ENCODE results near the gene LCP2.

LCP2 gene

DNA sequence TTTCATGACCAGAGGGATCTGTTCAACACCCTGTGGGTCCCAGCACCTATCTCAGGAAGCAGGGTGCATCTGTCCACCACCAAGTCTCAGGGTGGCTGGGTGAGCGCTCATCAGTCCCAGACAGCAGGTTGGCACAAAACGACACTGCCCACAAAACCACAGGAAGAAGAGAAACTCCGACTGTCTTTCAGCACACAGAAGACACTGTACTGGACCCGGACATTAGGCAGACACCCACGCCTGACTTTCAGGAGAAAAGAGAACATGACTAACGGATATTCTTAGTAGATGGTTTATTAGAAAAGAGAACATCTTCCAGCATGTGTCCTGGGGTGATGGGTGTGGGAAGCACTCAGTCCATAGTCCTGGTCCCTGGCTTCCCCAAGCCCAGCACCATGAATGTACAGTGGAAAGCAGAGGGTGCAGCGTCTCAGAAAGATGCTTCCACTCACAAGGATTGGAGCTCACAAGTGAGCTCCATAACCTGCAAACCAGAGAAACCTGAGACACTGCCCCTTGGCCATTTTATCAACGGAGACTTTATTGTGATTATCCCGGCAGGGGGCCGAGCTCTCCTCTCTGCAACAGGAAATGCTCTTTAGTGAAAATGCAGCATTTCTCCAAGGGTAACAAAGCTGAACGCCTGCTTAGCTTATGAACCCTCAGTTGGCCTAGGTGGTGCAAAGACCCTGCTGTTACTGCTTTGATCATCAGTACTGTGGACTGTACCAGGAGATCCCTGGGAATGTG, 35.8 kb upstream of the LCP2 start:
- TF ChIP-seq, protein P1, sequence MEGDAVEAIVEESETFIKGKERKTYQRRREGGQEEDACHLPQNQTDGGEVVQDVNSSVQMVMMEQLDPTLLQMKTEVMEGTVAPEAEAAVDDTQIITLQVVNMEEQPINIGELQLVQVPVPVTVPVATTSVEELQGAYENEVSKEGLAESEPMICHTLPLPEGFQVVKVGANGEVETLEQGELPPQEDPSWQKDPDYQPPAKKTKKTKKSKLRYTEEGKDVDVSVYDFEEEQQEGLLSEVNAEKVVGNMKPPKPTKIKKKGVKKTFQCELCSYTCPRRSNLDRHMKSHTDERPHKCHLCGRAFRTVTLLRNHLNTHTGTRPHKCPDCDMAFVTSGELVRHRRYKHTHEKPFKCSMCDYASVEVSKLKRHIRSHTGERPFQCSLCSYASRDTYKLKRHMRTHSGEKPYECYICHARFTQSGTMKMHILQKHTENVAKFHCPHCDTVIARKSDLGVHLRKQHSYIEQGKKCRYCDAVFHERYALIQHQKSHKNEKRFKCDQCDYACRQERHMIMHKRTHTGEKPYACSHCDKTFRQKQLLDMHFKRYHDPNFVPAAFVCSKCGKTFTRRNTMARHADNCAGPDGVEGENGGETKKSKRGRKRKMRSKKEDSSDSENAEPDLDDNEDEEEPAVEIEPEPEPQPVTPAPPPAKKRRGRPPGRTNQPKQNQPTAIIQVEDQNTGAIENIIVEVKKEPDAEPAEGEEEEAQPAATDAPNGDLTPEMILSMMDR (IDR thresholded peaks at IDR 0.05; ENCODE audit: low read depth, low read length): no peak
- no peak for DNase-seq (ENCODE audit: low read depth in 2 of 2)
- no peak overlapping the region for H3K4me3 ChIP-seq (replicated peaks in 1 of 2; ENCODE audit: low read depth in 2 of 2, low read length in 2 of 2)

DNA sequence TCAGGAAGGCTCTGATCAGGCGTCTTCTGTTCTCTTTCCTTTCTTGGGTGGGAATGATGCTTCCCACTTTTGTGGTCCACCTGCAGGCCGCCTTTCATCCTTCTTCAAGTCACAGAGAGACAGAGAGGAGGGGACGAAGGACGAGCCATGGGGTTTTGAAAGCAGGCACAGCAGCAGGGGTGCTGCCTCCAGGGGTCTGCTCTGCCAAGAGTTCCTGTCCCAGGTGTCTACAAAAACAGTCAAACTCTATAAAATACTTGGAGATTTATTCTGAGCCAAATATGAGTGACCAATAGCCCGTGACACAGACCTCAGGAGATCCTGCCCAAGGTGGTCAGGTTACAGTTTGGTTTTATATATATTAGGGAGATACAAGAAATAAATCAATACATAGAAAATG, 34.5 kb upstream of the LCP2 start:
- no peak for DNase-seq (ENCODE audit: low read depth in 2 of 2)
- no peak overlapping the region for H3K4me3 ChIP-seq (replicated peaks in 1 of 2; ENCODE audit: low read depth in 2 of 2, low read length in 2 of 2)
- TF ChIP-seq, protein P1 (IDR thresholded peaks at IDR 0.05; ENCODE audit: low read depth, low read length): no peak

DNA sequence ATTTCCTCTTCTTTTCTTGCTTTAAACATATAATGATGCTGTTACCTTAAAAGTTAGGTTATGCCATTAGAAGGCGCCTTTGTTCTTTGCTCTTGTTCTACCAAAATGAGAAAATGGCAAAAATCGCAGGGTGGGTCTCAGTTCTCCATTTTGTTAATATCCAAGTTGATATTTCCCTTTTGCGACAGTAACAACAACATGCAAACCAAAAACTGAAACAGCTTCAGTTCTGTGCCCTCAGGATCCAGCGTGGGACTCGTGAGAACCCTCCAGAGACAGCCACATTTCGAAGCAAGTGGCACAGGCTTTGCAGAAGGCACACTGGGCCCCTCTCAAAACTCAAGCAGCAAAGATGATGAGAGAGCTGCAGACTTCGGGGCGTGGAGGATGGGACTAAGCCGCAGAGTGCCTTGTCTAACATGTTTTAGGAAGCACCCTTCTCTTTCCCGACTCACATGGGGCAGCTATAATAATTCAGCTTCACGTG, 33.0 kb upstream of the LCP2 start:
- TF ChIP-seq, protein P1 (IDR thresholded peaks at IDR 0.05; ENCODE audit: low read depth, low read length): no peak
- no peak for DNase-seq (ENCODE audit: low read depth in 2 of 2)
- H3K4me3 ChIP-seq (replicated peaks in 1 of 2; ENCODE audit: low read depth in 2 of 2, low read length in 2 of 2): no peak overlapping the region

DNA sequence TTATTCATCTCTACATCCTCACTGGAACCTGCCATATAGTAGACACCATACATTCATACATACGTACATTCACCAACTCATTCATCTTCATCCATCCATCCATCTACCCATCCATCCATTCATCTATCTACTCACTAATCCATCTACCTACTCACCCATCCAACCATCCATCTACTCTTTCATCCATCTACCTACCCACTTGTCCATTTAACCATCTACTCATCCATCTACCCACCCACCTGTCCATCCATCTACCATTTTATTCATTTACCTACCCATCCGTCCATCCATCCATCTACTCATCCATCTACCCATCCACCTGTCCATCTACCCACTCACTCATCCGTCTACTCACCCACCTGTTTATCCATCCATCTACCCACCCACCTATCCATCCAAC, 31.9 kb upstream of the LCP2 start:
- TF ChIP-seq, protein P1 (IDR thresholded peaks at IDR 0.05; ENCODE audit: low read depth, low read length): no peak
- no peak for DNase-seq (ENCODE audit: low read depth in 2 of 2)
- H3K4me3 ChIP-seq (replicated peaks in 1 of 2; ENCODE audit: low read depth in 2 of 2, low read length in 2 of 2): no peak overlapping the region

DNA sequence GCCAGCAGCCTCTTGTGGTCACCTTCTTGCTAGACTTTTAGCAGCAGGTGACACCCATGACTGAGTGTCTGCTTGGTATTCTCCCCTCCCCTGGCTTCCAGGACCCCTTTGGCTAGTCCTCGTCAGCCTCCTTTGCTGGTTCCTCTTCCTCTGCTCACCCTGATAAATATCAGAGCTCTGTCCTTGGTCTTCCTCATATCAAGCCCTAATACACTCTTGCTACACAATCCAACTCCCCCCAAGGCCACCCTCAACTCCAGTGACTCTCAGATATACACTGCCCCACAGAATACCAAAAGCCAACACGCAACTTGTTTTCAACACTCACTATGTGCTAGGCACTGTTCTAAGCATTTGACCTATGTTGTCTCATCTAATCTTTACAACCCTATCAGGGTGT, 30.3 kb upstream of the LCP2 start:
- TF ChIP-seq, protein P1 (IDR thresholded peaks at IDR 0.05; ENCODE audit: low read depth, low read length): no peak
- no peak for DNase-seq (ENCODE audit: low read depth in 2 of 2)
- H3K4me3 ChIP-seq (replicated peaks in 1 of 2; ENCODE audit: low read depth in 2 of 2, low read length in 2 of 2): no peak overlapping the region

DNA sequence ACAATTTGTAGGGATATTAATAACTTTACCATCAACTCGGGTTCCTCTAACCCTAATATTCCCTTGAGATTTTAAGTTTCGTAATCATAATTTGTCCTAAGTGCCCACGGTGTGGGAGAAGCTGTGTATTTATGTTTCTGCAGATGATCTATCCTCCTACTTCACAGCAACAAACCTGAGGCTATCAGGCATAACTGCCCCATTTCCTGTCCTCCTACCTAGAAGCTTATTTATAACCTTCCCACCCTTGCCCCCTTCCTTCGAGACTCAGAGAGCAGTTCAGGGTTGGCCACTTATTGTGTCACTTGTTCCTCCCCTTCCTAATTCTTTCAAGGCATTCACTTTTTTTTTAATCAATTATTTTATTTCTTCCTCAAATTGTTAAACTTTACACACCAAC, 29.6 kb upstream of the LCP2 start:
- H3K4me3 ChIP-seq (replicated peaks in 1 of 2; ENCODE audit: low read depth in 2 of 2, low read length in 2 of 2): no peak overlapping the region
- no peak for DNase-seq (ENCODE audit: low read depth in 2 of 2)
- TF ChIP-seq, protein P1 (IDR thresholded peaks at IDR 0.05; ENCODE audit: low read depth, low read length): no peak

DNA sequence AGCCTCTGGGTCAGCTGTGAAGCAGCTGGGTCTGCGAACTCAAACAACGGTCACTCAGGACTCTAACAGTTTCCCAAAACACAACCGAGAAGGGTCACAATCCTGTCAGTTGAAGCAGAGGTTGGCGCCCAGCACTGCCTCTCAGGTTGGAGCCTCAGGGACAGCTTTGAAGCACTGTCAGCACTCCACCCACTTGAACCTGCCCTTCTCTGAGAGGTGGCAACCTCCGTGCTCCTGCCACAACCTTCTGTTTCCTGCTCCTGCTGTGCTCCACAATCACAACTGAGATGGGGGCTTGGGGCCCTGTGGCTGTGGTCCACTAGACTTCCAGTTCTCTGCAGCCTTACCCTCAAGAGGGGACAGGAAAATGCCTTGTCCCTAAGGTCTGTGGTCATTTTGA, 21.7 kb upstream of the LCP2 start:
- TF ChIP-seq, protein P1 (IDR thresholded peaks at IDR 0.05; ENCODE audit: low read depth, low read length): no peak
- no peak overlapping the region for H3K4me3 ChIP-seq (replicated peaks in 1 of 2; ENCODE audit: low read depth in 2 of 2, low read length in 2 of 2)
- DNase-seq (ENCODE audit: low read depth in 2 of 2): no peak
